GM12864 (cell line): Measurements from ENCODE around the gene SENP7.

Source experiments
- DNase-seq: peaks from one replicate; pipeline ENCODE4 v3.0.0-alpha.2; 2011; ENCODE audit warnings: low read depth
- H3K4me3 ChIP-seq: 2 replicates; pipeline ENCODE4 v1.5.1; 2011; ENCODE audit warnings: mild to moderate bottlenecking, low read depth, low read length, control low read depth
- TF ChIP-seq, protein P1 (sequence below): IDR thresholded peaks from 2 replicates; pipeline ENCODE4 v1.5.1; 2011; ENCODE audit warnings: low read depth, mild to moderate bottlenecking, moderate library complexity, low read length, control low read depth, inconsistent platforms; ENCODE audit errors: missing control alignments

Gene SENP7

DNA sequence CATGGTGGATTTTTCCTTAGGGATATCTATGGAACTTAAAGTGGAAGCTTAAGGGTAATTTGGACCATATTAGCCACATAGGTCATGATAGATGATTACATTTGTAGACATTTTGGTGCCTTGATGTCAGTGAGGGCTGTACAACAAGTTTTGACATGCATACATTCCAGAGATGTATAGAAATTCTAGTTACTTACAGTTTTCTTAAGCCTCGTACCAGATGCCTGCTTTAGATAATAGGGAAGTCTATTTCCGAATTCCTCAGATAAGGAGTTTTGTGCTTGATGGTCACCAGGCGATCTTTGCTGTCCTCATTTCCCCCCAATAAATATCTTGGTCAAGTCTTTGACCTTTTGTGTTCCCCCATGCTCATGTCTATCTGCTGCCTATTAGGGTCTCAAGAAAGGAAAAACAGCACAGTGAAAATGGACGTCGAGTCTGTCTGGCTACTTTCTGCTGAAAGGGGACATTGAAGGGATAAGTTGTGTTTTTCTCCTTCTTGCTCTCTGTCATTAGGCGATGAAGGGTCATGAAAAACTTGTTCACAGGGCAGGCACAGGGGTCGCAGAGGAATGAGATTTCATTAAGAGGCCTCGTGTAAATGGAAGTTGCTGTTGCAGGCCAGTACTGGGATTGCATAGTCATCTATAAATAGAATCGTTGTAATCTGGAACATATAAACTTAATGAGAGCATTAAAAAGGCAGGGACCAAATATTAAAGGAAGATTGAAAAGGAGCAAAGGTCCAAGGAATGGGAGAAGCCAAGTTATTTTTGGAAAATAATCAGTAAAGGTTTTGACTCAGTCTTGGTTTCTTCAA lies 20.0 kb upstream of the SENP7 start:
- DNase-seq: no peak
- no peak overlapping the region for H3K4me3 ChIP-seq
- TF ChIP-seq, protein P1, sequence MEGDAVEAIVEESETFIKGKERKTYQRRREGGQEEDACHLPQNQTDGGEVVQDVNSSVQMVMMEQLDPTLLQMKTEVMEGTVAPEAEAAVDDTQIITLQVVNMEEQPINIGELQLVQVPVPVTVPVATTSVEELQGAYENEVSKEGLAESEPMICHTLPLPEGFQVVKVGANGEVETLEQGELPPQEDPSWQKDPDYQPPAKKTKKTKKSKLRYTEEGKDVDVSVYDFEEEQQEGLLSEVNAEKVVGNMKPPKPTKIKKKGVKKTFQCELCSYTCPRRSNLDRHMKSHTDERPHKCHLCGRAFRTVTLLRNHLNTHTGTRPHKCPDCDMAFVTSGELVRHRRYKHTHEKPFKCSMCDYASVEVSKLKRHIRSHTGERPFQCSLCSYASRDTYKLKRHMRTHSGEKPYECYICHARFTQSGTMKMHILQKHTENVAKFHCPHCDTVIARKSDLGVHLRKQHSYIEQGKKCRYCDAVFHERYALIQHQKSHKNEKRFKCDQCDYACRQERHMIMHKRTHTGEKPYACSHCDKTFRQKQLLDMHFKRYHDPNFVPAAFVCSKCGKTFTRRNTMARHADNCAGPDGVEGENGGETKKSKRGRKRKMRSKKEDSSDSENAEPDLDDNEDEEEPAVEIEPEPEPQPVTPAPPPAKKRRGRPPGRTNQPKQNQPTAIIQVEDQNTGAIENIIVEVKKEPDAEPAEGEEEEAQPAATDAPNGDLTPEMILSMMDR: no peak

DNA sequence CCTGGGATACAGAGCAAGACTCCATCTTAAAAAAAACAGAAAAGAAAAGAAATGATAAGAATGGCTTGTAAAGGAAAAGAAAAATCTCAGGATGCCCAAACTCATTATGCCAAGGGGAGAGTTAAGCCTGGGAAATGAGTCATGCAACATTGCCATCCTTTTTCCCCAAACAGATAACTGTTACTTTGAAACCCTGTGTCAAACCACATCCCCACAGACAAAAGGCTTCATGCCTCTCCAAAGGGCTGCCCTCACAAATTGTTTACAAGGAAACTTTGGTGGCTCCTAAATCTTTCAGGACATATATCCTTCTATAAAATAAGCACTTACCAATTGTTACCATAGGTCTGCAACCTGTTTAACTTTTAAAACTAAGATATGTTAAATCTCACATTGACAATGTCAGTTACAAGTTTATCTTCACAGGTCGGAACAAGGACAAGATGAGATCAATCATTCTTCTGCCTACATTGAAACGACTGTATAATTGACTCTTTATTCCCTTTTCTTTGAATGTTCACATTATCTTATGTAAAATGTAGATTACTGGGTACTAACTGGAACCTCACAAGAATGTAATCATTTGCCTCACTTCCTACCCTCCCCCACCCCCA lies 18.6 kb upstream of the SENP7 start:
- TF ChIP-seq, protein P1: no peak
- no peak overlapping the region for H3K4me3 ChIP-seq
- no peak for DNase-seq

DNA sequence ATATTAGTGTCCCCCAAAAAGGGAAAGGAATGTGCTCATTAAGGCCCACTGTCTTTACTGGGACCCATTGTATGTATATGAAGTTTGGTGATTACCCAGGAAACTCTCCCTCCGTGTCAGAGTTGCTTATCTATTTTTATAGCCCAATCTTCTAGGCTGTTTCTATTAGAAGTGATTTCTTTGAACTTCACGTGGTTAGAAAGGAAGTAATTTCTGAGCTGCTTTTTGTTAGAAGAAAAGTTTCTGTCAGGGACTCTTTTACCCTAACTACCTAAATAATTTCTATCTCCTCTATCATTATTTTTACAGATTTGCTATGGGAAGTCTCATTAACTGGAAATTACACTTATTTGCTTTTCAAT lies 17.7 kb upstream of the SENP7 start:
- no peak overlapping the region for H3K4me3 ChIP-seq
- TF ChIP-seq, protein P1: no peak
- DNase-seq: no peak

DNA sequence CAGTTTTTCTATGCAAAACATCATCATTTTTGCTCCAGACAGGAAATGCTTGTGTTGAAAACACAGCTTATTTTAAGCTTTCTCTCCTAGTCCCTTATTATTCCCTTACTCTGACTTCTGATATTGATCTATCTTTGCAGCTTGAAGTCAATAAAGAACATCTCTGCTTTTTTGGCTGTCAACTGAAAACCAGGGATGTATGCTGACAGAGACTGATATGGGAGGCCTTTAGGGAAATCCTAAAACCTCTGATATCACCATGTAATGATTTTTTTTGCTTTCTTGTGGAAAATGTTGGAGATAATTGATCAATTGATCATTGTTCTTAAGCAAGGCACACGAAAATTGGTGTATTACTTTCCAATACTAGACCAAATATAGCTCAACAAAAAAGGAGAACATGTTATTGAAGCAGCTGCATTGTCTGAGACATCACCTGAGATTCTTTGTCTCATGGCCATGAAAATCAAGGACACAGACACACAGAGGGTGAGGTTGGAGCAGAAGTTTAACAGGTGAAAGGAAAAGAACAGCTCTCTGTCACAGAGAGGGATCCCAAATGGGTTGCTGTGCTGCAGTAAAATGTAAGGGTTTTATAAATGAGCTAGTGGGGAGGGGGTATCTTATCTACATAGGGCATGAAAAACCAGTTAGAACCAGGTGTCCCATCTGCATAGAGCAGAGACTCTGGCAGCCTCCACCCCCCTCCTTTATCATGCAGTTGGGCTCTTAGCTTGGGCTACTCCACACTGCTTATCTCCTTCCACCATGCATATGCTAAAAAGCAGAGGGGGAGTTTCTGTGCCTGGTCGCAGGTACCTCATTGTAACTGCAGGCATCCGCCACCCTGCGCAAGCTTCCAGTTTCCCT lies 17.0 kb upstream of the SENP7 start:
- no peak overlapping the region for H3K4me3 ChIP-seq
- no peak for DNase-seq
- TF ChIP-seq, protein P1: no peak

DNA sequence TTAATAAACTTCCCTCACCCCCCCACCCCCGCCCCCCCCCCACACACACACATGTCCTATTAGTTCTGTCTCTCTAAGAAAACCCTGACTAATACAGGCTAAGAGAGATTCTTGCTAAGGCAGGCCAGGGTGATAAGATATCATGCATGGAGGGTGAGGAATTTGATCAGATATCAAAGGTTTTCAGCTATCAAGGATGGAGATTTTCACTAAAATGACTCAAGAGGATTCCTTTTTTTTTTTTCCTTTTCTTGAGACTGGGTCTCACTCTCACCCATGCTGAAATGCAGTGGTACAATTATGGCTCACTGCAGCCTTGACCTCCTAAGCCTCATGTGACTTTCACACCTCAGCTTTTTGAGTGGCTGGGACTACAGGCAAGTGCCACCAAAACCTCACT lies 14.9 kb upstream of the SENP7 start:
- no peak for DNase-seq
- H3K4me3 ChIP-seq: no peak overlapping the region
- TF ChIP-seq, protein P1: no peak

DNA sequence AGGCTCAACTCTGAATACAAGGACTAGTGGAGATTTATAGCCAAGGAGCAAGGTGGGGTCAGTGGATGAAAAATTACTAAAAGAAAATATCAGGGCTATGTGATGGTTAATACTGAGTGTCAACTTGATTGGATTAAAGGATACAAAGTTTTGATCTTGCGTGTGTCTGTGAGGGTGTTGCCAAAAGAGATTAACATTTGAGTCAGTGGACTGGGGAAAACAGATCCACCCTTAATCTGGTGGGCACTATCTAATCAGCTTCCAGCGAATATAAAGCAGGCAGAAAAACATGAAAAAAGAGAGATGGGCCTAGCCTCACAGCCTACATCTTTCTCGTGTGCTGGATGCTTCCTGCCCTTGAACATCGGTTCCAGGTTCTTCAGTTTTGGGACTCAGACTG lies 14.4 kb upstream of the SENP7 start:
- no peak for DNase-seq
- no peak overlapping the region for H3K4me3 ChIP-seq
- TF ChIP-seq, protein P1: no peak
